C4-2B (cell line): Measurements from ENCODE around the gene CYP3A7.

ENCODE experiments used
- ZFX ChIP-seq: fragments of 450-650 bp; IDR thresholded peaks from 2 replicates; pipeline ENCODE4 v1.6.1; 2017
- TF ChIP-seq, protein P1 (sequence below): fragments of 450-650 bp; conservative IDR thresholded peaks from 2 replicates; pipeline ENCODE4 v1.5.1; 2017; ENCODE audit warnings: mild to moderate bottlenecking

DNA sequence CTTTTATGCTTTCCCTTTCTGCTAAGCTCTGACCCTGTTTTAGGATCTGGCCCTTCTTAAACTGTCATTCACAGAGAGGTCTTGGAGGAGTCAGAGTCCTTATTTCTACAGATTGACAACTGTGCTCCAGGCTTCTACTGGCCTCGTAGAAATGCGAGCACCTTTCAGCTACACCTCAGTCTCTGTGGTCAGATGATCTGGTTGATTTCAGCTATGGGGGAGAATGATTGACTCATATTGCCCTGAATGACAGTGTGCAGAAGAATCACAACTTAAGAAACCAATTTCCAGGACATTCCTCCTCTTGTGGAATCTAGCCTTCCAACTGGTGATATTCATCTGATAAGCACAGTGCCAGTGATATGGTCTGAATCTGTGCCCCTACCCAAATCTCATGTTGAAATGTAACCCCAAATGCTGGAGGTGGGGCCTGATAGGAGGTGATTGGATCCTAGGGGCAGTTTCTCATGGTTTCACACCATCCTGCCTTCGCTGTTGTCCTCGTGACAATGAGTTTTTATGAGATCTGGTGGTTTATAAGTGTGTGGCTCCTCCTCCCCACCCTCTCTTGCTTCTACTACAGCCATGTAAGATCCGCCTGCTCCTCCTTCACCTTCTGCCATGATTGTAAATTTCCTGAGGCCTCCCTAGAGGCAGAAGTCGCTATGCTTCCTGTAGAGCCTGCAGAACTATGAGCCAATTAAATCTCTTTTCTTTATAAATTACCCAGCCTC lies 14.0 kb upstream of the CYP3A7 start:
- TF ChIP-seq, protein P1, sequence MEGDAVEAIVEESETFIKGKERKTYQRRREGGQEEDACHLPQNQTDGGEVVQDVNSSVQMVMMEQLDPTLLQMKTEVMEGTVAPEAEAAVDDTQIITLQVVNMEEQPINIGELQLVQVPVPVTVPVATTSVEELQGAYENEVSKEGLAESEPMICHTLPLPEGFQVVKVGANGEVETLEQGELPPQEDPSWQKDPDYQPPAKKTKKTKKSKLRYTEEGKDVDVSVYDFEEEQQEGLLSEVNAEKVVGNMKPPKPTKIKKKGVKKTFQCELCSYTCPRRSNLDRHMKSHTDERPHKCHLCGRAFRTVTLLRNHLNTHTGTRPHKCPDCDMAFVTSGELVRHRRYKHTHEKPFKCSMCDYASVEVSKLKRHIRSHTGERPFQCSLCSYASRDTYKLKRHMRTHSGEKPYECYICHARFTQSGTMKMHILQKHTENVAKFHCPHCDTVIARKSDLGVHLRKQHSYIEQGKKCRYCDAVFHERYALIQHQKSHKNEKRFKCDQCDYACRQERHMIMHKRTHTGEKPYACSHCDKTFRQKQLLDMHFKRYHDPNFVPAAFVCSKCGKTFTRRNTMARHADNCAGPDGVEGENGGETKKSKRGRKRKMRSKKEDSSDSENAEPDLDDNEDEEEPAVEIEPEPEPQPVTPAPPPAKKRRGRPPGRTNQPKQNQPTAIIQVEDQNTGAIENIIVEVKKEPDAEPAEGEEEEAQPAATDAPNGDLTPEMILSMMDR = no peak
- TF ChIP-seq ZFX = no peak
